Stimulated activated CD4-positive, alpha-beta T cell treated with anti-CD3 and anti-CD28 coated beads, Interleukin-4, amount 100 ng/mL, for 1 hour (primary cell): ENCODE results near the gene UBE3D.
"Not testable (repeated sequence)": the region's sequence is repeated elsewhere in the genome, so short reads cannot be mapped to it uniquely, and the experiment has no call there.

Source experiments
- DNase-seq: peaks from one replicate; pipeline ENCODE4 v3.0.0-alpha.2; 2020

Gene UBE3D

GRCh38 chr6:82971877-82972460, 93.7 kb downstream of the UBE3D start:
- DNase-seq, result no peak

GRCh38 chr6:82970839-82971238, 94.8 kb downstream of the UBE3D start:
- DNase-seq, result no peak

- DNase-seq, result no peak
Measured at GRCh38 chr6:82968708-82969107, 96.9 kb downstream of the UBE3D start.

- no peak for DNase-seq
Measured at GRCh38 chr6:82963191-82963925, 102.3 kb downstream of the UBE3D start.

- no peak for DNase-seq
Measured at GRCh38 chr6:82959385-82959941, 106.2 kb downstream of the UBE3D start.

- DNase-seq, result no peak
Measured at GRCh38 chr6:82958551-82958950, 107.1 kb downstream of the UBE3D start.

GRCh38 chr6:82957868-82958245, 107.8 kb downstream of the UBE3D start:
- no peak for DNase-seq

- no peak for DNase-seq
Measured at GRCh38 chr6:82957171-82957867, 108.3 kb downstream of the UBE3D start.

- DNase-seq, result no peak
Measured at GRCh38 chr6:82955841-82956240, 109.8 kb downstream of the UBE3D start.

GRCh38 chr6:82954937-82955577, 110.6 kb downstream of the UBE3D start:
- no peak for DNase-seq

GRCh38 chr6:82954356-82954755, 111.3 kb downstream of the UBE3D start:
- DNase-seq, result no peak

- DNase-seq, result no peak
Measured at GRCh38 chr6:82953871-82954270, 111.8 kb downstream of the UBE3D start.

GRCh38 chr6:82951935-82952334, 113.7 kb downstream of the UBE3D start:
- no peak for DNase-seq

GRCh38 chr6:82951389-82951788, 114.3 kb downstream of the UBE3D start:
- no peak for DNase-seq

- DNase-seq, result not testable (repeated sequence)
Measured at GRCh38 chr6:82930915-82931314, 134.7 kb downstream of the UBE3D start.

- DNase-seq, result no peak
Measured at GRCh38 chr6:82924799-82925535, 140.7 kb downstream of the UBE3D start.

GRCh38 chr6:82921258-82921657, 144.4 kb downstream of the UBE3D start:
- no peak for DNase-seq

- no peak for DNase-seq
Measured at GRCh38 chr6:82917346-82918064, 148.1 kb downstream of the UBE3D start.

GRCh38 chr6:82915666-82916065, 150.0 kb downstream of the UBE3D start:
- DNase-seq, result no peak

GRCh38 chr6:82914511-82914910, 151.1 kb downstream of the UBE3D start:
- DNase-seq, result no peak

- no peak for DNase-seq
Measured at GRCh38 chr6:82910820-82911219, 154.8 kb downstream of the UBE3D start.

- no peak for DNase-seq
Measured at GRCh38 chr6:82910395-82910794, 155.2 kb downstream of the UBE3D start.
